ENCODE measurements around the gene ACSS1. TPM values are rescaled to one million over a fixed set of nuclear protein-coding genes. Genes with fewer than 3 reads are reported as not detected.

ACSS1 gene
- total RNA-seq, 1 experiment from 2014 or later, result 12.8 TPM

DNA sequence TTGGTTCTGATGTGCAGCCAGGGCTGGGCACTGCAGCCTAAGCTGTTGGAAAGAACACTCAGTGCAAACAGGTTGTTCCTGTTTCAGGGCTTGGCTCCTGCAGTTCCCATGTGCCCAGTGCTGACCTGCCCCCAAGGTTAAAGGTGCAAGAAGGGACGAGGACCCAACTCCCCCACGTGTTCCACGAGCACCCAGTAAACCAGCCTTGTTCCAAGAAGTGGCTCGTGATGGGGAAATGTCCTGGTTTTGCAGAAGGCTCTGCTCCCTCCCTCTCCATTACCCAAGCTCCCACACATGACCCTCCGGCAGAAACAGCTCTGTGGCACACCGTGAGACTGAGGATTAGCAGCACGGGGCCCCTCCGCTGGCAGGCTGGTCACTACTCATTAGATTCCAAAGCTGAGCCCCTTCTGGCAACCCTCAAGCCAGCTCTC is 9.4 kb downstream of the ACSS1 start:
- no peak overlapping the region for H3K4me3 ChIP-seq
- peaks cover 4% of the 10 kb centered on the region; the same call in 1 of the 2 replicates for H4K20me1 ChIP-seq (ENCODE audit: insufficient read depth)
- TF ChIP-seq, protein P1, sequence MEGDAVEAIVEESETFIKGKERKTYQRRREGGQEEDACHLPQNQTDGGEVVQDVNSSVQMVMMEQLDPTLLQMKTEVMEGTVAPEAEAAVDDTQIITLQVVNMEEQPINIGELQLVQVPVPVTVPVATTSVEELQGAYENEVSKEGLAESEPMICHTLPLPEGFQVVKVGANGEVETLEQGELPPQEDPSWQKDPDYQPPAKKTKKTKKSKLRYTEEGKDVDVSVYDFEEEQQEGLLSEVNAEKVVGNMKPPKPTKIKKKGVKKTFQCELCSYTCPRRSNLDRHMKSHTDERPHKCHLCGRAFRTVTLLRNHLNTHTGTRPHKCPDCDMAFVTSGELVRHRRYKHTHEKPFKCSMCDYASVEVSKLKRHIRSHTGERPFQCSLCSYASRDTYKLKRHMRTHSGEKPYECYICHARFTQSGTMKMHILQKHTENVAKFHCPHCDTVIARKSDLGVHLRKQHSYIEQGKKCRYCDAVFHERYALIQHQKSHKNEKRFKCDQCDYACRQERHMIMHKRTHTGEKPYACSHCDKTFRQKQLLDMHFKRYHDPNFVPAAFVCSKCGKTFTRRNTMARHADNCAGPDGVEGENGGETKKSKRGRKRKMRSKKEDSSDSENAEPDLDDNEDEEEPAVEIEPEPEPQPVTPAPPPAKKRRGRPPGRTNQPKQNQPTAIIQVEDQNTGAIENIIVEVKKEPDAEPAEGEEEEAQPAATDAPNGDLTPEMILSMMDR (conservative IDR thresholded peaks at IDR 0.05), result no peak
- TF ChIP-seq EZH2 (IDR thresholded peaks at IDR 0.05; ENCODE audit: low read depth), result no peak
- no peaks in the 10 kb centered on the region for H3K9me2 ChIP-seq (ENCODE audit: insufficient read depth)
- peak in 1 of 2 experiments; percentile 23 for DNase-seq
- no peaks in the 10 kb centered on the region for H3K9me3 ChIP-seq (ENCODE audit: insufficient read depth, low read depth)
- intact Hi-C loops (cut with micrococcal nuclease; ENCODE audit: unreplicated experiment), result no loop called here
- H2AFZ ChIP-seq, result no peak overlapping the region
- ChIA-PET CTCF (interaction anchor here (0.6 kb wide), 1 partner anchor 11 kb away, joined by 3 read pairs; no protein-coding TSS in a partner anchor), POLR2A (ENCODE audit: unreplicated experiment) (interaction anchor here (0.6 kb wide), 1 partner anchor 15 kb away, joined by 4 read pairs; no protein-coding TSS in a partner anchor)
- H3K4me2 ChIP-seq, result no peak overlapping the region
- H3K79me2 ChIP-seq (ENCODE audit: low read depth), result no peaks in the 10 kb centered on the region
- no peaks in the 10 kb centered on the region for H3F3A ChIP-seq (ENCODE audit: insufficient read depth, low read depth)
- no peaks in the 10 kb centered on the region for H3K36me3 ChIP-seq (ENCODE audit: low read depth)
- 0 out of 2 replicates have a peak, but pooled peaks cover 9% of the 10 kb centered on the region for H3K4me1 ChIP-seq (replicated peaks; ENCODE audit: insufficient read depth)
- H3K27me3 ChIP-seq (ENCODE audit: insufficient read depth, low read depth), result no peaks in the 10 kb centered on the region
- no peak overlapping the region for H3K27ac ChIP-seq
- no TSS peak for BruUV-seq (replicated peaks)

DNA sequence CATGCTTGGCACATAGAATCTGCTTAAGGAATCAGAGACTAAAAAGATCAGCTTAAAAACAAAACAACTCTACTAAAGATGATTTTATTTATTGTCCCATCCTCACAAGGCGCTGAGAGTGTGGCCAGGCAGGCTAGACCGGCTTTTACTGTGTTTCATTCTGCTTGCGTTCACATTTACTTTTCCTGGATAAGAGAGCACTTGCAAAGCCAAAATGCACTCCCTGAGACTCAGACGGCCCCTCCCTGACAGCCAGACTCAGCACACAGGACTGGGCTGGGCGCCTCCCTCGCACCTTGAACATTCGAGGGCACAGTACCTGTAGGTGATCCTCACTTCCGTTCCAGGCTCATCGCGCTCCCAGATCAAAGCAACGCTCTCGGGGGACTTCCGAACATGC is 10.2 kb downstream of the ACSS1 start:
- TF ChIP-seq, protein P1 (conservative IDR thresholded peaks at IDR 0.05), result no peak
- TF ChIP-seq EZH2 (IDR thresholded peaks at IDR 0.05; ENCODE audit: low read depth), result no peak
- Histone ChIP-seq H4K20me1 (ENCODE audit: insufficient read depth) (peaks cover 4% of the 10 kb centered on the region; the same call in 1 of the 2 replicates), H3K4me2 (no peak overlapping the region), H3F3A (ENCODE audit: insufficient read depth, low read depth) (no peaks in the 10 kb centered on the region), H3K9me3 (ENCODE audit: insufficient read depth, low read depth) (no peaks in the 10 kb centered on the region), H3K36me3 (ENCODE audit: low read depth) (no peaks in the 10 kb centered on the region), H3K27ac (no peak overlapping the region), H3K9me2 (ENCODE audit: insufficient read depth) (no peaks in the 10 kb centered on the region), H3K79me2 (ENCODE audit: low read depth) (no peaks in the 10 kb centered on the region), H3K4me3 (no peak overlapping the region), H3K27me3 (ENCODE audit: insufficient read depth, low read depth) (no peaks in the 10 kb centered on the region), H2AFZ (no peak overlapping the region), H3K4me1 (replicated peaks; ENCODE audit: insufficient read depth) (0 out of 2 replicates have a peak, but pooled peaks cover 9% of the 10 kb centered on the region)
- peak in 1 of 2 experiments; percentile 23 for DNase-seq
- CTCF ChIA-PET, result interaction anchor here (0.6 kb wide), 1 partner anchor 31 kb away, joined by 3 read pairs; no protein-coding TSS in a partner anchor
- POLR2A ChIA-PET (ENCODE audit: unreplicated experiment), result no interaction called here
- no TSS peak for BruUV-seq (replicated peaks)
- intact Hi-C loops (cut with micrococcal nuclease; ENCODE audit: unreplicated experiment), result no loop called here

DNA sequence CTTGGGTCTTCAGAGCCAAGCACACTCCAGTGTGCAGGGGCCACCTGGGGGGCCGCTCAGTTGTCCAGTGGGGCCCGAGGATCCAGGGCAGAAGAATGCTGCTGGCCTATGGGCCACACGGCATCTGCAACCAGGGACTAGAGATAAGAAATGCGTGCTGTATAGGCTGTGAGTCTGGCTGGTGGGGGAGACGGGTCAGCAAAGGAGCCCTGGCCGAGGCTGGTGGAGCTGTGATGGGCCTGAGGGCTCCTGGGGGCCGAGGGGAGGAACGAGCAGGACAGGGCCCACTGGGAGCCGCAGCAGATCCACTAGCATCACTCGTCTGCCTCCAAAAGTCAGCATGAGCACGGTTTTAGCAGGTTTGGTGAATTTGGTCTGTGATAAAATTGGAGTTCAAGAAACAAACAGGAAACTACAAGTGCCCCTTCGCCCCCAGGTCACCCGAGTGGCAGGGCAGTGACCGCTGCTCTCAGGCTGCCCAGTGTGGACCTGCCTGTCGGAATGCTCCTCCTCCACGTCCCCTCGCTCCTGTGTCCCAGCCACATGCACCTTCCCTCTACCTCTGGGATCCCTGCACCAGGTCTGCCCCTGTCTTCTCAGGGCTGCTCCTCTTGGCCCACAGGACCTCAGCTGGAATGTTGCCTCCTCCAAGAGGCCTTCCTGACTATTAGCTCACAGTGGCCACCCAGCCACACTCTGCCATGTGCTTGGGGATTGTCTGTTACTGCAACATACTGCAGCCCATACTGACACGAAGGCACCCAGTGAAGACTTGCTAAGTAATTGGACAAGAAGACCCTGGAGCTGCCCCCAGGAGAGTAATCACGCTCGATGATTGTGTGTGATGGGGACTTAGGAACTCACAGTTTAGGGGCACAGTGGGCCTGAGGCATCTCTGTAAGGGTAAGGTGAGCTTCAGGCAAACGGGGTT is 10.9 kb downstream of the ACSS1 start:
- Histone ChIP-seq H2AFZ (no peak overlapping the region), H3K4me1 (replicated peaks; ENCODE audit: insufficient read depth) (0 out of 2 replicates have a peak, but pooled peaks cover 9% of the 10 kb centered on the region), H3K4me2 (no peak overlapping the region), H3K4me3 (no peak overlapping the region), H3K9me3 (ENCODE audit: insufficient read depth, low read depth) (no peaks in the 10 kb centered on the region), H4K20me1 (ENCODE audit: insufficient read depth) (no peaks in the 10 kb centered on the region), H3K27ac (no peak overlapping the region), H3K79me2 (ENCODE audit: low read depth) (no peaks in the 10 kb centered on the region), H3K27me3 (ENCODE audit: insufficient read depth, low read depth) (no peaks in the 10 kb centered on the region), H3K36me3 (ENCODE audit: low read depth) (no peaks in the 10 kb centered on the region), H3F3A (ENCODE audit: insufficient read depth, low read depth) (no peaks in the 10 kb centered on the region), H3K9me2 (ENCODE audit: insufficient read depth) (no peaks in the 10 kb centered on the region)
- ChIA-PET CTCF (interaction anchor here (0.6 kb wide), 1 partner anchor 30 kb away, joined by 3 read pairs; no protein-coding TSS in a partner anchor), POLR2A (ENCODE audit: unreplicated experiment) (no interaction called here)
- intact Hi-C loops (cut with micrococcal nuclease; ENCODE audit: unreplicated experiment), result no loop called here
- no peak for TF ChIP-seq EZH2 (IDR thresholded peaks at IDR 0.05; ENCODE audit: low read depth)
- TF ChIP-seq, protein P1 (conservative IDR thresholded peaks at IDR 0.05), result no peak
- DNase-seq, result peak in 1 of 2 experiments; percentile 21
- BruUV-seq (replicated peaks), result no TSS peak
